GM19372 (cell line): ENCODE results near the gene ASCC3.

Experiments used
- ATAC-seq: cut with Tn5 transposase; IDR thresholded peaks from one replicate; pipeline ENCODE4 v1.9.1; 2021; ENCODE audit warnings: mild to moderate bottlenecking, low read depth, moderate library complexity; ENCODE audit not compliant: unreplicated experiment

Gene ASCC3

DNA sequence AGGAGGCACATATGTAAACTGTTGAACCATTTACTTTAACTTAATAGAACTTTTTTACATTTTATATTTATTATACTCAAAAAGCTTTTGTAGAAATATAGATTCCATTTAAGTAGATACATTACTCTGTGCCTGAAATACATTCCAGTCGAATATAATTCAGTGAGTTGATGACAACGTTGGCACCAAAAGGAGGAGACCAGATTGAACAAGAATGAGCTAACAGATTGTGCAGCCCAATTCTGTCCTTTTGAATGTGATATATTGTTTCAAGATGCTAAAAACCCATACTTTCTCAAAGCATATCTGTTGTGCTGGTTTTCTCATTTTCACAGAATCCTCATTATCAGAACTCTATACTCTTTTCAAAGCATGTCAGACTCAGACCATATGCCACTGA lies 269.0 kb downstream of the ASCC3 start:
- ATAC-seq, result no peak

GRCh38 chr6:100599088-100599770 lies 281.9 kb downstream of the ASCC3 start:
- ATAC-seq, result no peak

DNA sequence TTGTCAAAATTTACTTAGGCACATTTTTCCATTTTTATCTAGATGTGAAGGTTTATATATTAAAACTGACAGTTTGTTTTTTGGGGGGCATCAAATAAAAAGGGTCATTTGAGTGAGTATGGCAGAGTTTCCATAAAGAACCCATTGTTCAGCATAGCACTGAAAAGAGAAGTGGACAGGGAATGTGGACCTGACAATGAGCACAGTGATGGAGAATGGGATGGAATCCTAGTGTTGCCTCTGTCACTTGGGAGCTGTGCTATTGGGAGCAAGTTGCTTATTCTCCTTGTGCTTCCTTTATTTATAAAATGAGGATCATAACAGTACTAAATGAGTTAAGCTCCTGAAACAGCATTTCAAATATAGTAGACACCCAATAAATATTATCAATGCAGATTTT lies 285.7 kb downstream of the ASCC3 start:
- no peak for ATAC-seq

DNA sequence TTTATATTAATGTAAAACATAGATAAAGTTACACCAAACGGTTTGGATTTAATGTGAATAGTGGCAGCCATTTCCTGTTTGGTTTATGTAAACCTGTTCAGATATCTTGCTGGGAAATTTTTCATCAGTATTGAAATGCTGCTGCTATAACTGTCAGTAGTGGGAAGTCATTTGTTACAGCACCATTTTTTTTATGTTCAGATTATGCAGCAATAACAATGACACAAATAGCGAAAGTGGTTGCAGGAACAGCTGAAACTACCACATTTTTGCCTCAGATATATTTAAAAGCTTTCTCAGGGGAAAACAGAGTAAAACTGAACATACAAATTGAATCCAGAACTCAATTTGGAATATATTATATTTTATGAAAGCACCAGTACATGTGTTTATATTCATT lies 287.6 kb downstream of the ASCC3 start:
- ATAC-seq, result no peak

DNA sequence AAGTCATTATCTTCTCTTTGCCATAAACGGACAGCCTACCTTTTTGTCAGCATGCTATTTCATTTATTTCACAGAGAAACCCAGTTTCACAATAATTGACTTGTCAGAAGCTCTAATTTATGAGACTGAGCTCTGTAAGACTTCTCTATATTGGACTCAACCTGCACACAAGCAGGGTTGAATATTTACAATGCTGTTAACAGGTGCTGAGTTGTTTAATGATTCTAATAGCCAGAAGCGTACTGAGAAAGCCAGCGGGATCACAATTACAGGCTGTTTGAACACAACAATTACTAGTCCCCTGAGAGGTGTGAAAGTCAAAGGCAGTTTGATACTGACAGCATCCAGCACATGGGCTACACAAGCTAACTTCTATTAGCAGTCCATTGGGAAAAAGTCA lies 288.2 kb downstream of the ASCC3 start:
- no peak for ATAC-seq

DNA sequence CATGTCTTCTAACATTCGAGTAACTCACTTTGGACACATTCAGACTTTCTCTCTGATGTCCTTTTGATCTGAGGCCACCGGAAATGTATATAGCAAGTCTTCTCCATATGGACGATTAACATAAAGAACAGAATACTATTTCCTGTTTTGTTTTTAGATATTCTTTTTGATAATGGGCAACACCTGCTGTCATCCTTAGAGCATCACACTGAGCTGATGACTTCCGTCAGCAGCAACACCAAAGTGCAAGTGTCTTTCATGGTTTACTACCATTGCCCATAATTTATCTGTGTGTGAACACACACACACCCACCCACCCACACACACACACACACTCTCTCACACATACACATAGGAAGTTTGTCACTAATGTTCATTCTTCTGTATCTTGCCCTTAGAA lies 303.7 kb downstream of the ASCC3 start:
- ATAC-seq, result no peak

DNA sequence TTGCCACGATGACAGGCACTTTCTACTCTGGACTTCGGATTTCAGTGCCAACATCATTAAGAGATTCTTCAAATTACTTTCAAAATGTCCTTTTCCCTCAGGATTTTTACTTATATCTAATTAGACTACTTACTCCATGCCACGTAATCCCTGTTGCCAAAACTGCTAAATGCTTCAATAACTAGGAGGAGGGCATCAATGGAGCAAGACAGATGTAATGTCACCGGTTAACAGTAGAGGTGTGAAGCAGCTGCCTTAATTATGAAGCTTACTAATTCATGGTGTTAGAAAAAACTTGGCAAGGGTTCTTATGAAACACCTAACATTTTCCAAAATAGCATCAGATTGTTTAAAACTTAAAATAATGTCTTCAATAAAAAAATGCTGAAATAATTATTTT lies 305.2 kb downstream of the ASCC3 start:
- ATAC-seq, result no peak

GRCh38 chr6:100574836-100575235 lies 306.3 kb downstream of the ASCC3 start:
- ATAC-seq, result no peak

- ATAC-seq, result no peak
Observed at GRCh38 chr6:100573166-100573565, 308.0 kb downstream of the ASCC3 start.

DNA sequence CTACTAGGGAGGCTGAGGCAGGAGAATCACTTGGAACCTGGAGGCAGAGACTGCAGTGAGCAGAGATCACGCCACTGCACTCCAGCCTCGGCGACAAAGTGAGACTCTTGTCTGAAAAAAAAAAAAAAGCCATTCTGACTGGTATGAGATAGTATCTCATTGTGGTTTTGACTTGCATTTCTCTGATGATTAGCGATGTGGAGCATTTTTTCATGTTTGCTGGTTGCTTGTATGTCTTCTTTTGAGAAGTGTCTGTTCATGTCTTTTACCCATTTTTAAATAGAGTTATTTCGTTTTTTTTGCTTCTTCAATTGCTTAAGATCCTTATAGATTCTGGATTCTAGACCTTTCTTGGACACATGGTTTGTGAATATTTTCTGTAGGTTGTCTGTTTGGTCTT lies 312.9 kb downstream of the ASCC3 start:
- no peak for ATAC-seq

DNA sequence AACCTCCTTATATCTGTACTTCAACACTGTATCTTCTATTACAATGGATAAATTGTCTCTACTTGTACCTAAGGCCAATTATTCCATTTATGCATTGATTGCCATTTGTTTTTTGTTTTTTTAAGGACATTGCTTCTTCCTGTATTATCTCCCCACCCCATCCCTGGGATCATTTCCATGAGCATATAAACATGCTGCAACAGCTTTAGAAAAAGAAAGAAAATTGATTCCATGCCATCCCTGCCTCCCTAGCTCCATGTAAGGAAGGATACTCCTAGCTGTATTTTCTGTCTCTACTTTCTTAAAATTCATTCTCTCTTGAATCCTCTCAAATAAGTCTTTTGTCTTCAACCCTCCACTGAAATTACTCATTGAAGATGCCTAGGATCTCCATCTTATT lies 314.6 kb downstream of the ASCC3 start:
- no peak for ATAC-seq

DNA sequence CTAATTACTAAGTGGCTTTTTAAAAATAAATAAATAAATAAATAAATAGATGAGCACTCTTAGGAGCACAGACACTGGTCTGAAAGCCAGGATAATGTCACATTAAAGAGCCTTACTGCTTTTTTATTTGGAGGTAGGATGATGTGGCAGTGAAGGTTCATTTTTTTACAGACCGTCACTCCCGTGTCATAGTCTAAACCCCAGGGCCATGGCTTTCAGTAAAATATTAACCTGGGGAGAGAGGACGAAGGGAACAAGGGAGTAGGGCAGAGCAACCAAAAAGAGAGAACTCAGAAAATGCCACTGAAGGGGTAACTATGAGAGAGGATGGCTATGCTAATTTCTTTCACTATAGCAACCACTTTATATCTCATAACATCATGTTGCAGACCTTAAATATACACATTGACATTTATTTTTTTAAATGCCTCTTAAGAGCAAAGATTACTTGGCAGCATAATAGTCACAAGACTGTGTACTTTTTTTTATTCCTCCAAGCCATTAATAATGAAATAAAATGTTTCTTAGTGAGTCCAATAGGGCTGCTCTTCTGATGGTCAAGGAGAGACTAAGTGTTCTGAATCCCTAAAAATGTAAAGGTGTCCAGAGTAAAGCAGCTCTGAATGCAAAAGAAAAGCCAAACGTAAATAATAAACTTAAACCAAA lies 315.6 kb downstream of the ASCC3 start:
- ATAC-seq, result no peak

DNA sequence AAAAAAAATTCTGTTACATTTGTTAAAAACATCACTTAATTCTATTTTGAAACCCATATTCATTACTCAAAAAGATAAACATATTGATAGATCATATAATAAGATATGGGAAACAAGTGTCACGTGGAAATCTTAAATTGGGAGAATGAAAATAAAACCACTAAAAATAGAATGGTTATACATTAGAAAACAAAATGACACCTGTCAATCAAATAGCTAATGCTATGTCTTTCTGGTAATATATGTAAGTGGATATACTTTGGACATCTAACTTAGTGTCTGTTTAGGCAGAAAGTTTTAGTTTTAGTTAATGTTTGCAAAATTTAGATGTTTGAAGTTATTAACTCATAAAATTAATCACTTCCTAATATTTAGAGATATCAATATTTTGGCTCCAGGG lies 321.3 kb downstream of the ASCC3 start:
- no peak for ATAC-seq

GRCh38 chr6:100554228-100554627 lies 326.9 kb downstream of the ASCC3 start:
- ATAC-seq, result no peak

DNA sequence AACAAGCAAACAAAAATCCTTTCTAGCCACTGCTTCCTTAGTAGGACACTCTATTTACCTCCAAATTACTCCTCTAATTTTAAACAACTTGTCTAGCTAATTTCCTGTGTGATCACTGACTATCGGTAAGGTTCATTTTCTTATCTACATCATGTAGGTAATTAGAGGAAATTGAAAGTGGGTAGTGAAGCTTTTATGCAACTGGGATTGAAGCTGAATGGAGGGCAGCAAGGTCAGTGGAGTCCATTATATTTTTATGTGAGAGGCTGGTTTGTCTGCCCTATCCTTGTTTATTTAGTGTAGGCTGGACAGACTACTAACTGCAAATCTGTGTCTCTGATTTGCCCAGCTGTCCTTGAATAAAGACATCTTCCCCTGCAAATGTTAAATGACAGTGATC lies 327.9 kb downstream of the ASCC3 start:
- no peak for ATAC-seq

GRCh38 chr6:100549406-100550167 lies 331.5 kb downstream of the ASCC3 start:
- no peak for ATAC-seq

GRCh38 chr6:100538086-100538485 lies 343.0 kb downstream of the ASCC3 start:
- no peak for ATAC-seq

GRCh38 chr6:100518588-100518987 lies 362.5 kb downstream of the ASCC3 start:
- ATAC-seq, result no peak

DNA sequence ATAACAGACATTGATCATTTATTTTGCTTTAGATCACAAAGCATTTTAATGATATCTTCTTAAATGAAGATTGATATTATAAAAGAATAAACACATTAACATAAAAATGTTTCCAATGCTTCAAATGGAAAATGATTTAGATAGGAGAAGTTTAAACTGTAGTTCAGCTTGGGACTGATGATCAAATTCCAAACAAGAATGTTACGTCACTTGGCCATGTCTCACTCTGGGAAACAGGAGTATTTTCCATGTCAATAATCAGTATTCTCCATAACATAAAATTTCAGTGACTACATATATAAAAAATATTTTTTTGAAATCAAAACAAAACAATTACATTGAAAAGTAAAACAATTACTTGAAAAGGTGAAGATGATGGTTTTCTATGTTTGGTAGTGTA lies 363.5 kb downstream of the ASCC3 start:
- no peak for ATAC-seq

GRCh38 chr6:100517106-100517505 lies 364.0 kb downstream of the ASCC3 start:
- no peak for ATAC-seq

GRCh38 chr6:100514660-100515059 lies 366.5 kb downstream of the ASCC3 start:
- no peak for ATAC-seq
